Hematopoietic multipotent progenitor cell (in vitro differentiated cells): Measurements from ENCODE around the gene NFATC4. TPM values are rescaled to one million over a fixed set of nuclear protein-coding genes. Genes with fewer than 3 reads are reported as not detected.

Experiments
- DNase-seq, 3 donors: peaks; one replicate each; pipeline ENCODE4 v3.0.0-alpha.2; 2011 to 2015; ENCODE audit warnings: low read depth in 2 of 3, low spot score in 2 of 3
- small RNA-seq: library from RNA; depleted of rRNA; stranded (forward); fragments of <200 nt; gene quantifications from one replicate; pipeline ENCODE3, GENCODE V24; 2012
- total RNA-seq: library from RNA; depleted of rRNA; stranded (reverse); fragments of >200 nt; gene quantifications from one replicate; pipeline ENCODE4 v1.2.3, GENCODE V29; 2012

The NFATC4 gene
- total RNA-seq, 1 donor: 0.54 TPM

DNA sequence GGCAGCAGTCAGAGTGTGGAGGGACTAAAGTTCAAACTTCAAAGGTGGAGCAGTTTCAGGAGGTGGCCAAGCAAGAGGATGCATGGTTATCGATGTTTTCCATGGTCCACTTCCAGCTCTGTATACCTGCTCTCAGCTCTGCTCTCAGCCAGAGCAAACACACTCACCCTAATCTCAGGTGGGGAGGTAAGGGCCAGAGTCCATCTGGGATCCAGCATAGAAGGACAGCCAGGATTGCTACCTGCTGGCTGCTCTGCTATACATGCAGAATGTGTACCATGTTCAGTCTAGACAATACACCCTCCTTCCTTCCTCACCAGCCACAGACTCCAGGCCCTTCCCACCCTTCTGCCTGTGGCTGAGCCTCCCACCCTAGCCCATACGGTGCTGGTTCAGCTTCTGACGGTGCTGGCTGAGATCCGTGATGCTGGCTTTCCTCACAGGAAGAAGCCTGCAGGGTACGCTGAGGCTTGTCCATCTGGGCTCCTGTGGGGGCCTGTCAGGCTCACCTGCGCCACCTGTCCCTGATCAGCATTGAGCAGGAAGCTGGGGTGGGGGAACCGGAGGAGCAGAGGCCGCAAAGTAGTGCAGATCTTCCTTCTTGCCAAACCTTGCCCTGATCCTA, 59.0 kb downstream of the NFATC4 start:
- DNase-seq: peak in 1 of 3 donors; percentile 51

DNA sequence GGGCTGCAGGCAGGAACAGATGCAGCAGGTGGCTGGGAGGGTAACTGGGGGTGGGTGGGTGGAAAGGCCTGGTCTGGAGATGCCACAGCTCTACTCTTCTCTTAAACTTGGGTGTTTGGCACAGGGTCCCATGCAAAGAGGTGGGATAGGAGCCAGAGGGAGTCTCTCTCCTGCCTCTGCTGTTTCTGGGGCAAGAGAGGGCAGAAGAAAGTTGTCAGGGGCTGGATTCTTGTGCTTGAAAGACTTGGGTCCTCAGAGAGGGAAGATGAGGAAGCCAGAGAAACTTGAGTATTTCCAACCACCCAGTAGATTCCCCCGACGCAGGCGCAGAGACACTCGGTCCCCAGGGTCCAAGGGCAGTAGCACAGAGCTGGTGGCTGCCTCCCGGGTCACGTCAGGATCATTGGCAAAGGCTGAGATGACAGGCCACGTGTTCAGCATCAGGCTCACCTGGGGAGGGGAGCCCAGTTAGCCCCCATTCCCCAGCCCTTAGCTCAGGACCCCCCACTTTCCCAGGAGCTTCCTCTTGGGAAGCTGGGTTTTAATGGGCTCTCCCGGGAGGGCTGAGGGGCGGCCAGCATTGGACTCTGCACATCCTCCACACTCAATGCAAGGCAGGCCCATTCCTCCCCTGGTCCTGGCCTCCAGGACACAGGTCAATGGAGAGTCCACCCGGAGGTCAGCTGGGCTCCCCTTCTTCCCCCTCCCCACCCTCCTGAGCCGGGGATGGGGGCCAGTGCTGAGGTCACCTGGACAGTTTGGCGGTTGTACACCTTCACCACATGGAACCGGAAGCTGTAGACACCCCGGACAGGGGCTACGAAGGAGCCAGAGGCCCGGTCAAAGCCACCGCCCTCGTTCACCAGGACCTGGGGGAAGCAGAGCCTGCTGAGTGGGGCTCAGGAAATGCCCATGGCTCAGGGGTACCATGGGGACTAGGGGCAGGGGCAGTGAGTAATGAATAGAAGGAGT, 59.8 kb downstream of the NFATC4 start:
- no peak for DNase-seq

- DNase-seq: no peak
Observed at GRCh38 chr14:24428628-24429394, 60.8 kb downstream of the NFATC4 start.

Small RNA genes within 50 kb of the gene (small RNA-seq; reads per million reads assigned to genes)
- gene RF00026: not detected

Other genes with a start within 250 kb of the NFATC4 start
- gene FITM1, start 237.5 kb upstream of the NFATC4 start, total RNA-seq: 2.7 TPM
- 153 TPM for gene PSME1, start 232.0 kb upstream of the NFATC4 start, total RNA-seq
- 14.3 TPM for gene EMC9, start 226.6 kb upstream of the NFATC4 start, total RNA-seq
- gene PSME2, start 221.6 kb upstream of the NFATC4 start, total RNA-seq: 38.0 TPM
- gene RNF31, start 220.7 kb upstream of the NFATC4 start, total RNA-seq: 103 TPM
- 112 TPM for gene IRF9, start 206.9 kb upstream of the NFATC4 start, total RNA-seq
- 47.1 TPM for gene REC8, start 196.1 kb upstream of the NFATC4 start, total RNA-seq
- 59.8 TPM for gene IPO4, start 179.4 kb upstream of the NFATC4 start, total RNA-seq
- 64.9 TPM for gene TM9SF1, start 172.7 kb upstream of the NFATC4 start, total RNA-seq
- under 0.01 TPM for gene TSSK4, start 162.5 kb upstream of the NFATC4 start, total RNA-seq
- gene CHMP4A, start 154.7 kb upstream of the NFATC4 start, total RNA-seq: 13.7 TPM
- 21.5 TPM for gene MDP1, start 152.1 kb upstream of the NFATC4 start, total RNA-seq
- 55.2 TPM for gene NEDD8, start 135.8 kb upstream of the NFATC4 start, total RNA-seq
- 78.9 TPM for gene GMPR2, start 135.3 kb upstream of the NFATC4 start, total RNA-seq
- 65.4 TPM for gene TINF2, start 125.6 kb upstream of the NFATC4 start, total RNA-seq
- 1.1 TPM for gene TGM1, start 105.0 kb upstream of the NFATC4 start, total RNA-seq
- gene RABGGTA, start 96.6 kb upstream of the NFATC4 start, total RNA-seq: 36.9 TPM
- gene DHRS1, start 68.4 kb upstream of the NFATC4 start, total RNA-seq: 31.0 TPM
- gene NOP9, start 68.3 kb upstream of the NFATC4 start, total RNA-seq: 28.8 TPM
- gene CIDEB, start 60.2 kb upstream of the NFATC4 start, total RNA-seq: 20.2 TPM
- gene LTB4R2, start 58.0 kb upstream of the NFATC4 start, total RNA-seq: 15.1 TPM
- gene LTB4R, start 56.7 kb upstream of the NFATC4 start, total RNA-seq: 13.5 TPM
- gene ADCY4, start 33.1 kb upstream of the NFATC4 start, total RNA-seq: 3.8 TPM
- gene RIPK3, start 28.2 kb upstream of the NFATC4 start, total RNA-seq: 20.2 TPM
- gene NYNRIN, start 30.8 kb downstream of the NFATC4 start, total RNA-seq: 20.2 TPM
- gene CBLN3, start 61.5 kb downstream of the NFATC4 start, total RNA-seq: 0.54 TPM
- 74.9 TPM for gene KHNYN, start 61.8 kb downstream of the NFATC4 start, total RNA-seq
- 39.6 TPM for gene SDR39U1, start 74.6 kb downstream of the NFATC4 start, total RNA-seq
- not detected for gene CMA1, start 140.1 kb downstream of the NFATC4 start, total RNA-seq
- 7.5 TPM for gene CTSG, start 208.1 kb downstream of the NFATC4 start, total RNA-seq
- gene GZMH, start 241.5 kb downstream of the NFATC4 start, total RNA-seq: 0.27 TPM